HG03469 (cell line): Measurements from ENCODE around the gene TEX19.
"Not testable (repeated sequence)": the region's sequence is repeated elsewhere in the genome, so short reads cannot be mapped to it uniquely, and the experiment has no call there.

Source experiments
- ATAC-seq: cut with Tn5 transposase; IDR thresholded peaks from one replicate; pipeline ENCODE4 v1.9.1; 2021; ENCODE audit warnings: mild to moderate bottlenecking, moderate library complexity, moderate number of reproducible peaks; ENCODE audit not compliant: unreplicated experiment

TEX19 gene

GRCh38 chr17:82334204-82334621, 24.8 kb upstream of the TEX19 start:
- no peak for ATAC-seq

GRCh38 chr17:82334622-82335394, 24.2 kb upstream of the TEX19 start:
- ATAC-seq = no peak

- ATAC-seq = no peak
These were observed 20.0 kb upstream of the TEX19 start for GRCh38 chr17:82338858-82339633.

- ATAC-seq = no peak
These were observed 19.1 kb upstream of the TEX19 start for GRCh38 chr17:82339634-82340580.

GRCh38 chr17:82342361-82343079, 16.5 kb upstream of the TEX19 start:
- ATAC-seq = no peak

GRCh38 chr17:82343560-82343959, 15.5 kb upstream of the TEX19 start:
- ATAC-seq = no peak

- ATAC-seq = no peak
These were observed 14.7 kb upstream of the TEX19 start for GRCh38 chr17:82344175-82344907.

GRCh38 chr17:82345151-82345976, 13.7 kb upstream of the TEX19 start:
- no peak for ATAC-seq

- no peak for ATAC-seq
These were observed 12.4 kb upstream of the TEX19 start for GRCh38 chr17:82346342-82347300.

- not testable (repeated sequence) for ATAC-seq
These were observed 11.1 kb upstream of the TEX19 start for GRCh38 chr17:82347994-82348393.

GRCh38 chr17:82348434-82348833, 10.6 kb upstream of the TEX19 start:
- no peak for ATAC-seq

GRCh38 chr17:82348866-82349265, 10.2 kb upstream of the TEX19 start:
- no peak for ATAC-seq

- no peak for ATAC-seq
These were observed 9.8 kb upstream of the TEX19 start for GRCh38 chr17:82349287-82349701.

- no peak for ATAC-seq
These were observed 8.6 kb upstream of the TEX19 start for GRCh38 chr17:82350182-82351030.

- no peak for ATAC-seq
These were observed 7.8 kb upstream of the TEX19 start for GRCh38 chr17:82351254-82351712.

- ATAC-seq = no peak
These were observed 7.1 kb upstream of the TEX19 start for GRCh38 chr17:82351713-82352488.
